Measurements from ENCODE around the gene FOXN3. TPM values are rescaled to one million over a fixed set of nuclear protein-coding genes. Genes with fewer than 3 reads are reported as not detected.

The FOXN3 gene
- total RNA-seq, 1 donor from 2014 or later = 122 TPM

DNA sequence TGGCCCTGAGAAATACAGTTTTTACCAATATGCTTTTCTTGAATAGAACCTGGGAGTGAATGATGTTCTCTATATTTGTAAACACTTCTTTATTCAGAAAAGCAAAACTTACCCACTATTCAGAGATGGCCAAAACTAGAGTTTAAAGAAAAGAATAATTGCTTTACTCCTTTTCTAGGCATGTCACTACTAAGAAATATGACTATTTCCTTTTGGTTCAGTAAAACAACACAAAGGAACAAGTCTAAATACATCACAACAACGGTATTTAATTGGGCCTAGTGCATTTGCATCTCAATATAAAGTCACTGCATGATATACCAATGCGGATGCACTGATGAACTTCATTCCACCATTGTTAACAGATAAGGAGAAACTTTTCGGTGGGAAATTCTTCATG is 207.5 kb downstream of the FOXN3 start:
- no peaks in the 10 kb centered on the region for H3K27me3 Mint-ChIP-seq (ENCODE audit: low read depth, unreplicated experiment)
- Histone ChIP-seq H4K20me1 (ENCODE audit: insufficient read depth, low read length) (peaks cover 29% of the 10 kb centered on the region), H3K9me3 (ENCODE audit: insufficient read depth, low read depth, low read length) (no peaks in the 10 kb centered on the region), H3K4me1 (ENCODE audit: insufficient read depth, low read length) (no peaks in the 10 kb centered on the region), H3K4me2 (ENCODE audit: low read length) (no peak overlapping the region), H2AFZ (ENCODE audit: low read depth, low read length) (no peak overlapping the region), H3K79me2 (ENCODE audit: insufficient read depth, low read length) (peaks cover 7% of the 10 kb centered on the region), H3K36me3 (ENCODE audit: insufficient read depth, low read length) (no peaks in the 10 kb centered on the region), H3K27me3 (ENCODE audit: insufficient read depth, low read length) (no peaks in the 10 kb centered on the region), H3K27ac (ENCODE audit: low read depth, low read length) (no peak overlapping the region), H3K4me3 (ENCODE audit: insufficient read depth, low read depth, low read length) (no peak overlapping the region), H3K9ac (ENCODE audit: low read length) (no peak overlapping the region)
- no peaks in the 10 kb centered on the region for H3K9me3 Mint-ChIP-seq (ENCODE audit: unreplicated experiment)
- H3K4me3 Mint-ChIP-seq (ENCODE audit: unreplicated experiment) = no peak overlapping the region
- DNase-seq (ENCODE audit: low read depth) (no peak), FAIRE-seq (no peak)
- H3K4me1 Mint-ChIP-seq (ENCODE audit: low read depth, unreplicated experiment) = peaks cover 2% of the 10 kb centered on the region
- no peak overlapping the region for H3K27ac Mint-ChIP-seq (ENCODE audit: unreplicated experiment)
- peaks cover 21% of the 10 kb centered on the region for H3K36me3 Mint-ChIP-seq (ENCODE audit: low read depth, unreplicated experiment)
- TF ChIP-seq CTCF (IDR thresholded peaks at IDR 0.05; ENCODE audit: insufficient read depth, low read depth, low read length) = no peak
- TF ChIP-seq EZH2 (IDR thresholded peaks at IDR 0.05; ENCODE audit: insufficient read depth, low read length) = no peak

GRCh38 chr14:89207925-89208328 is 209.1 kb downstream of the FOXN3 start:
- Mint-ChIP-seq H3K27ac (ENCODE audit: unreplicated experiment) (no peak overlapping the region), H3K9me3 (ENCODE audit: unreplicated experiment) (no peaks in the 10 kb centered on the region), H3K36me3 (ENCODE audit: low read depth, unreplicated experiment) (peaks cover 24% of the 10 kb centered on the region), H3K4me3 (ENCODE audit: unreplicated experiment) (no peak overlapping the region), H3K4me1 (ENCODE audit: low read depth, unreplicated experiment) (peaks cover 4% of the 10 kb centered on the region), H3K27me3 (ENCODE audit: low read depth, unreplicated experiment) (no peaks in the 10 kb centered on the region)
- no peak overlapping the region for H3K4me3 ChIP-seq (ENCODE audit: insufficient read depth, low read depth, low read length)
- H3K4me1 ChIP-seq (ENCODE audit: insufficient read depth, low read length) = no peaks in the 10 kb centered on the region
- H3K9me3 ChIP-seq (ENCODE audit: insufficient read depth, low read depth, low read length) = no peaks in the 10 kb centered on the region
- H3K36me3 ChIP-seq (ENCODE audit: insufficient read depth, low read length) = no peaks in the 10 kb centered on the region
- FAIRE-seq (no peak), DNase-seq (ENCODE audit: low read depth) (no peak)
- H3K4me2 ChIP-seq (ENCODE audit: low read length) = no peak overlapping the region
- H3K79me2 ChIP-seq (ENCODE audit: insufficient read depth, low read length) = peaks cover 7% of the 10 kb centered on the region
- no peaks in the 10 kb centered on the region for H3K27me3 ChIP-seq (ENCODE audit: insufficient read depth, low read length)
- TF ChIP-seq CTCF (IDR thresholded peaks at IDR 0.05; ENCODE audit: insufficient read depth, low read depth, low read length) (no peak), EZH2 (IDR thresholded peaks at IDR 0.05; ENCODE audit: insufficient read depth, low read length) (no peak)
- no peak overlapping the region for H3K27ac ChIP-seq (ENCODE audit: low read depth, low read length)
- peaks cover 42% of the 10 kb centered on the region for H4K20me1 ChIP-seq (ENCODE audit: insufficient read depth, low read length)
- H3K9ac ChIP-seq (ENCODE audit: low read length) = no peak overlapping the region
- no peak overlapping the region for H2AFZ ChIP-seq (ENCODE audit: low read depth, low read length)

GRCh38 chr14:89206389-89207031 is 210.5 kb downstream of the FOXN3 start:
- H3K79me2 ChIP-seq (ENCODE audit: insufficient read depth, low read length) = peaks cover 10% of the 10 kb centered on the region
- no peaks in the 10 kb centered on the region for H3K27me3 ChIP-seq (ENCODE audit: insufficient read depth, low read length)
- no peaks in the 10 kb centered on the region for H3K4me1 ChIP-seq (ENCODE audit: insufficient read depth, low read length)
- Mint-ChIP-seq H3K27ac (ENCODE audit: unreplicated experiment) (no peak overlapping the region), H3K4me3 (ENCODE audit: unreplicated experiment) (no peak overlapping the region), H3K4me1 (ENCODE audit: low read depth, unreplicated experiment) (peaks cover 6% of the 10 kb centered on the region), H3K27me3 (ENCODE audit: low read depth, unreplicated experiment) (no peaks in the 10 kb centered on the region), H3K9me3 (ENCODE audit: unreplicated experiment) (peaks cover 2% of the 10 kb centered on the region), H3K36me3 (ENCODE audit: low read depth, unreplicated experiment) (peaks cover 15% of the 10 kb centered on the region)
- no peaks in the 10 kb centered on the region for H3K9me3 ChIP-seq (ENCODE audit: insufficient read depth, low read depth, low read length)
- H3K9ac ChIP-seq (ENCODE audit: low read length) = no peak overlapping the region
- TF ChIP-seq CTCF (IDR thresholded peaks at IDR 0.05; ENCODE audit: insufficient read depth, low read depth, low read length) = no peak
- TF ChIP-seq EZH2 (IDR thresholded peaks at IDR 0.05; ENCODE audit: insufficient read depth, low read length) = no peak
- H2AFZ ChIP-seq (ENCODE audit: low read depth, low read length) = no peak overlapping the region
- no peak overlapping the region for H3K27ac ChIP-seq (ENCODE audit: low read depth, low read length)
- peaks cover 52% of the 10 kb centered on the region for H4K20me1 ChIP-seq (ENCODE audit: insufficient read depth, low read length)
- FAIRE-seq (no peak), DNase-seq (ENCODE audit: low read depth) (no peak)
- H3K36me3 ChIP-seq (ENCODE audit: insufficient read depth, low read length) = no peaks in the 10 kb centered on the region
- no peak overlapping the region for H3K4me3 ChIP-seq (ENCODE audit: insufficient read depth, low read depth, low read length)
- H3K4me2 ChIP-seq (ENCODE audit: low read length) = no peak overlapping the region

Data from astrocyte (in vitro differentiated cells and primary cell).